ENCODE measurements around the gene DTD2. TPM values are rescaled to one million over a fixed set of nuclear protein-coding genes. Genes with fewer than 3 reads are reported as not detected.
"Not testable (repeated sequence)": the region's sequence is repeated elsewhere in the genome, so short reads cannot be mapped to it uniquely, and the experiment has no call there.

Gene DTD2
- total RNA-seq, 2 donors from 2014 or later, result 28.9 to 56.5 TPM

DNA sequence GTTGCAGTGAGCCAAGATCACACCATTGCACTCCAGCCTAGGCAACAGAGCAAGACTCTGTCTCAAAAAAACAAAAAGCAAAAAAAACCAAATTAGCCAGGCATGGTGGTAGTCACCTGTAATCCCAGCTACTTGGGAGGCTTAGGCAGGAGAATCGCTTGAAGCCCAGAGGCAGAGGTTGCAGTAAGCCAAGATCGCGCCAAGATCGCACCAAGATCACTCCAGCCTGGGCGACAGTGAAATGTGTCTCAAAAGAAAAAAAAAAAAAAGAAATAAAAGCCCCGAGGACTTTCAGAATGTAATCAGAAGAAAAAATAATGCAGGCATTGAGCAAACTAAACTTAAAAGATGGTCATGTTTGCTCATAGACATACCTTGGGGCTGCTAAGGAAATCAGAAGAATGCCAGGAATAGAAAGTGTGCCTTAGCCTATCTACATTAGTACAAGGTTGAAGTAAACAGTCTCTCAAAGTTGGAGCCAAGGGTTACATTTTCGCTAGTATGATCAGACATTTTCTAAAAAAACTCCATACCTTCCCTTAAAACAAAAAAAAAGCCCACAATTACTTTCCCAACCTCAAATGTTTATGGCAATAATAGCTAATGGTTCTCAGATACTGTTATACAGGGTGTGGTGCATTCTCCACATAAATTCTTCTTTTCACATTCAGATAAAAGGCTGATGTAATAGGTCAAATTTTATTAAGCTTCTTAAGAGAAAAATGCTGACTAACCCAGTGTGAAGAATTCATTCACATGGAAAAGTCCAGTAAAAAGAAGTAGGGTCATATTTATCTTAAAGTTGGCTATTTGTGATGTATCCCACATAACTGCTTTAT is 15.8 kb downstream of the DTD2 start:
- H3K9me3 ChIP-seq, result no peaks in the 10 kb centered on the region
- H3K27ac ChIP-seq, result peak overlapping the region; percentile 35 to 59
- no peak for ATAC-seq (ENCODE audit: insufficient number of reproducible peaks, low FRiP score, low read depth)
- no peak for DNase-seq (ENCODE audit: low spot score)
- TF ChIP-seq, protein P1, sequence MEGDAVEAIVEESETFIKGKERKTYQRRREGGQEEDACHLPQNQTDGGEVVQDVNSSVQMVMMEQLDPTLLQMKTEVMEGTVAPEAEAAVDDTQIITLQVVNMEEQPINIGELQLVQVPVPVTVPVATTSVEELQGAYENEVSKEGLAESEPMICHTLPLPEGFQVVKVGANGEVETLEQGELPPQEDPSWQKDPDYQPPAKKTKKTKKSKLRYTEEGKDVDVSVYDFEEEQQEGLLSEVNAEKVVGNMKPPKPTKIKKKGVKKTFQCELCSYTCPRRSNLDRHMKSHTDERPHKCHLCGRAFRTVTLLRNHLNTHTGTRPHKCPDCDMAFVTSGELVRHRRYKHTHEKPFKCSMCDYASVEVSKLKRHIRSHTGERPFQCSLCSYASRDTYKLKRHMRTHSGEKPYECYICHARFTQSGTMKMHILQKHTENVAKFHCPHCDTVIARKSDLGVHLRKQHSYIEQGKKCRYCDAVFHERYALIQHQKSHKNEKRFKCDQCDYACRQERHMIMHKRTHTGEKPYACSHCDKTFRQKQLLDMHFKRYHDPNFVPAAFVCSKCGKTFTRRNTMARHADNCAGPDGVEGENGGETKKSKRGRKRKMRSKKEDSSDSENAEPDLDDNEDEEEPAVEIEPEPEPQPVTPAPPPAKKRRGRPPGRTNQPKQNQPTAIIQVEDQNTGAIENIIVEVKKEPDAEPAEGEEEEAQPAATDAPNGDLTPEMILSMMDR (IDR thresholded peaks at IDR 0.05), result no peak
- peaks cover 3 to 25% of the 10 kb centered on the region in 2 donors for H3K4me1 ChIP-seq (ENCODE audit: control insufficient read depth in 1 of 2, low read depth in 2 of 2)
- no peaks in the 10 kb centered on the region for H3K27me3 ChIP-seq (replicated peaks; ENCODE audit: insufficient read depth)
- no peaks in the 10 kb centered on the region for H3K36me3 ChIP-seq
- peak overlapping the region; percentile 12 for H3K4me3 ChIP-seq

DNA sequence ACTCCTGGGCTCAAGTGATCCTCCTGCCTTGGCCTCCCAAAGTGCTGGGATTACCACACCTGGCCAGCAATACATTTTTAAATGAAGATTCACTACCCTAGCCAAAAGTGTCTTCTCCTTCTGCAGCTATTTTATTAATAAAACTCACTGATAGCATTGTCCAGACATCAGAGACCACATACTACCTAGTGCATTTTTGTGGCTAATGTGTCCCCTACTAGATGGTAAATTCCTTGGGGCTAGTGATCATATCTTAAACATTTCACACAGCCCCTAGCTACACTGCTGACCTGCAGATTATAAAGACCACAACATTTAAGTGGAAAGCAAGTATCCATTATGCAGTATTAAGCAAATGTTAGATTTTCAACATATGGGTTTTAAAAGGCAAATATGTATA is 17.0 kb downstream of the DTD2 start:
- TF ChIP-seq, protein P1 (IDR thresholded peaks at IDR 0.05), result no peak
- peaks cover 5 to 32% of the 10 kb centered on the region in 2 donors for H3K4me1 ChIP-seq (ENCODE audit: control insufficient read depth in 1 of 2, low read depth in 2 of 2)
- no peaks in the 10 kb centered on the region for H3K9me3 ChIP-seq
- H3K27me3 ChIP-seq (replicated peaks; ENCODE audit: insufficient read depth), result no peaks in the 10 kb centered on the region
- no peak overlapping the region for H3K4me3 ChIP-seq
- no peak for DNase-seq (ENCODE audit: low spot score)
- ATAC-seq (ENCODE audit: insufficient number of reproducible peaks, low FRiP score, low read depth), result no peak
- peak overlapping the region in 1 of 2 donors; percentile 14 for H3K27ac ChIP-seq
- H3K36me3 ChIP-seq, result no peaks in the 10 kb centered on the region

DNA sequence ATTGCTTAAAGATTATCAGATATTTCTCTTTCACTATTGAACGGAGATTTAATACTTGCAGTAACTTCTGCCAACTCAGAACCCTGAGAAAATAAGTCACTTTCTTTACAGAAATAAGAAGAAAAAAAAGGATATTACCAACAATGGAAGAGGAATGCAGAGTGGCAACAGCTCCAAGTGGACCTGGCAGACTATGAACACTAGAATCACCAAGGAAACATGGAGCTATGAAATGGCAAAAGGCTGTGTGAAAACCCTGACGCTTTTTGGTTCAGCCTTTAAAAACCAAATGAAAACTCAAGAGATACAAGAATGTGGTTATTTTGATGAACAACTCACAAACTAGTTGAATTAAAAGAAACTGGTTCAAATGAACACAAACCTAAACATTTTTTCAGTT is 17.7 kb downstream of the DTD2 start:
- H3K4me3 ChIP-seq, result peak overlapping the region; percentile 13
- ATAC-seq (ENCODE audit: insufficient number of reproducible peaks, low FRiP score, low read depth), result peak; percentile 53

DNA sequence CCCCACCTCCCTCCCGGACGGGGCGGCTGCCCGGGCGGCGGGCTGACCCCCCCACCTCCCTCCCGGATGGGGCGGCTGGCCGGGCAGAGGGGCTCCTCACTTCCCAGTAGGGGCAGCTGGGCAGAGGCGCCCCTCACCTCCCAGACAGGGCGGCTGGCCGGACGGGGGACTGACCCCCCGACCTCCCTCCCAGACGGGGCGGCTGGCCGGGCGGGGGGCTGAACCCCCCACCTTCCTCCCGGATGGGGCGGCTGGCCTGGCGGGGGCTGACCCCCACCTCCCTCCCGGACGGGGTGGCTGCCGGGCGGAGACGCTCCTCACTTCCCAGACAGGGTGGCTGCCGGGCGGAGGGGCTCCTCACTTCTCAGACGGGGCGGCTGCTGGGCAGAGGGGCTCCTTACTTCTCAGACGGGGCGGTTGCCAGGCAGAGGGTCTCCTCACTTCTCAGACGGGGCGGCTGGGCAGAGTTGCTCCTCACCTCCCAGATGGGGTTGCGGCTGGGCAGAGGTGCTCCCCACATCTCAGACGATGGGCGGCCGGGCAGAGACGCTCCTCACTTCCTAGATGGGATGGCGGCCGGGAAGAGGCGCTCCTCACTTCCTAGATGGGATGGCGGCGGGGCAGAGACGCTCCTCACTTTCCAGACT is 20.1 kb downstream of the DTD2 start:
- not testable (repeated sequence) for H3K27me3 ChIP-seq (replicated peaks; ENCODE audit: insufficient read depth); DNase-seq (ENCODE audit: low spot score); H3K9me3 ChIP-seq; ATAC-seq (ENCODE audit: insufficient number of reproducible peaks, low FRiP score, low read depth); H3K4me3 ChIP-seq; H3K36me3 ChIP-seq; H3K27ac ChIP-seq
- peaks cover 5 to 31% of the 10 kb centered on the region in 2 donors for H3K4me1 ChIP-seq (ENCODE audit: control insufficient read depth in 1 of 2, low read depth in 2 of 2)

More for the DNA sequence above, 17.7 kb downstream of the DTD2 start:
- TF ChIP-seq, protein P1 (IDR thresholded peaks at IDR 0.05), result no peak
- Histone ChIP-seq H3K36me3 (no peaks in the 10 kb centered on the region), H3K27me3 (replicated peaks; ENCODE audit: insufficient read depth) (no peaks in the 10 kb centered on the region), H3K4me1 (ENCODE audit: control insufficient read depth in 1 of 2, low read depth in 2 of 2) (peaks cover 5 to 34% of the 10 kb centered on the region in 2 donors), H3K27ac (peak overlapping the region in 1 of 2 donors; percentile 14), H3K9me3 (no peaks in the 10 kb centered on the region)
- DNase-seq (ENCODE audit: low spot score), result no peak

DNA sequence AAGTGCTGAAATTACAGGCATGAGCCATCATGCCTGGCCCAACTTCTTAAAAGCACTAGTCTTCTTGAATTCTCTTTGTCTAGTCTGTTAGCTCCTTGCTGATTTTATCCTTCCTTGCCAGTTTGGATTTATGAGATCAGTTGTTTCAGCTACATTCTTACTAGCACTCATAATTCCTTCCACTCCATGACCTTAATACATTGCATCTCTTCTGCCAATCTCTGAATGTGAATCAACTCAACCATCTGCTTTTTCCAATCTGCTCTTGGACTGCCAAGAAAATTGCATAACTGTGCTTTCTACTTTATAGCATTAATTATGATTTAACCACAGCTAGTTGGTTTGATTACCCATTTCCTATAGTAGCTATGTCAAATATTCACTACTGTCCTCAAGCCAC is 22.0 kb downstream of the DTD2 start:
- TF ChIP-seq, protein P1 (IDR thresholded peaks at IDR 0.05), result no peak
- H3K4me1 ChIP-seq (ENCODE audit: control insufficient read depth in 1 of 2, low read depth in 2 of 2), result peaks cover 3 to 19% of the 10 kb centered on the region in 2 donors
- no peaks in the 10 kb centered on the region for H3K27me3 ChIP-seq (replicated peaks; ENCODE audit: insufficient read depth)
- DNase-seq (ENCODE audit: low spot score) (no peak), ATAC-seq (ENCODE audit: insufficient number of reproducible peaks, low FRiP score, low read depth) (no peak)
- H3K4me3 ChIP-seq, result no peak overlapping the region
- H3K27ac ChIP-seq, result no peak overlapping the region
- no peaks in the 10 kb centered on the region for H3K36me3 ChIP-seq
- no peaks in the 10 kb centered on the region for H3K9me3 ChIP-seq
